Muscle layer of duodenum (tissue), 2 donors: ENCODE data around the gene TTLL13.

ENCODE experiments used
- H3K27ac ChIP-seq: one replicate; pipeline ENCODE4 v1.7.0; 2013; ENCODE audit warnings: mild to moderate bottlenecking, low read length
- H3K27me3 ChIP-seq: one replicate; pipeline ENCODE4 v1.7.0; 2013; ENCODE audit warnings: low read depth, mild to moderate bottlenecking, control low read depth, low read length
- H3K36me3 ChIP-seq, 2 donors: one replicate each; pipeline ENCODE4 v1.7.0; 2013; ENCODE audit warnings: low read length in 2 of 2, control low read depth in 1 of 2, mild to moderate bottlenecking in 1 of 2; ENCODE audit not compliant: insufficient read depth in 2 of 2, control insufficient read depth in 1 of 2
- H3K4me1 ChIP-seq, 2 donors: one replicate each; pipeline ENCODE4 v1.7.0; 2013; ENCODE audit warnings: low read length in 2 of 2, mild to moderate bottlenecking in 2 of 2, control low read depth in 1 of 2, moderate library complexity in 1 of 2; ENCODE audit not compliant: insufficient read depth in 2 of 2, control insufficient read depth in 1 of 2
- H3K4me3 ChIP-seq, 2 donors: one replicate each; pipeline ENCODE4 v1.7.0; 2013; ENCODE audit warnings: low read length in 2 of 2, low read depth in 1 of 2, mild to moderate bottlenecking in 1 of 2
- H3K9me3 ChIP-seq, 2 donors: one replicate each; pipeline ENCODE4 v1.7.0; 2013; ENCODE audit warnings: low read length in 2 of 2, control low read depth in 1 of 2, mild to moderate bottlenecking in 1 of 2; ENCODE audit not compliant: control insufficient read depth in 1 of 2
- donor health status: healthy.

Gene TTLL13

GRCh38 chr15:90230071-90230494, 19.3 kb upstream of the TTLL13 start:
- Histone ChIP-seq H3K4me1 (peaks cover 33 to 56% of the 10 kb centered on the region in 2 donors), H3K27me3 (no peaks in the 10 kb centered on the region), H3K4me3 (no peak overlapping the region), H3K36me3 (peaks cover 49 to 51% of the 10 kb centered on the region in 2 donors), H3K27ac (peak overlapping the region; percentile 51), H3K9me3 (no peaks in the 10 kb centered on the region)

GRCh38 chr15:90230610-90231009, 18.7 kb upstream of the TTLL13 start:
- H3K27ac ChIP-seq: peak overlapping the region; percentile 51
- H3K4me3 ChIP-seq: no peak overlapping the region
- H3K27me3 ChIP-seq: no peaks in the 10 kb centered on the region
- H3K36me3 ChIP-seq: peaks cover 44 to 46% of the 10 kb centered on the region in 2 donors
- no peaks in the 10 kb centered on the region for H3K9me3 ChIP-seq
- peaks cover 33 to 56% of the 10 kb centered on the region in 2 donors for H3K4me1 ChIP-seq

GRCh38 chr15:90231028-90232017, 18.0 kb upstream of the TTLL13 start:
- H3K36me3 ChIP-seq: peaks cover 39 to 44% of the 10 kb centered on the region in 2 donors
- H3K27me3 ChIP-seq: no peaks in the 10 kb centered on the region
- no peaks in the 10 kb centered on the region for H3K9me3 ChIP-seq
- peak overlapping the region; percentile 45 for H3K27ac ChIP-seq
- H3K4me1 ChIP-seq: peaks cover 33 to 56% of the 10 kb centered on the region in 2 donors
- H3K4me3 ChIP-seq: peak overlapping the region in 1 of 2 donors; percentile 13

GRCh38 chr15:90232196-90232595, 17.2 kb upstream of the TTLL13 start:
- Histone ChIP-seq H3K27me3 (no peaks in the 10 kb centered on the region), H3K9me3 (no peaks in the 10 kb centered on the region), H3K4me1 (peaks cover 33 to 56% of the 10 kb centered on the region in 2 donors), H3K4me3 (peak overlapping the region; percentile 33 to 77), H3K27ac (no peak overlapping the region), H3K36me3 (peaks cover 33 to 43% of the 10 kb centered on the region in 2 donors)

DNA sequence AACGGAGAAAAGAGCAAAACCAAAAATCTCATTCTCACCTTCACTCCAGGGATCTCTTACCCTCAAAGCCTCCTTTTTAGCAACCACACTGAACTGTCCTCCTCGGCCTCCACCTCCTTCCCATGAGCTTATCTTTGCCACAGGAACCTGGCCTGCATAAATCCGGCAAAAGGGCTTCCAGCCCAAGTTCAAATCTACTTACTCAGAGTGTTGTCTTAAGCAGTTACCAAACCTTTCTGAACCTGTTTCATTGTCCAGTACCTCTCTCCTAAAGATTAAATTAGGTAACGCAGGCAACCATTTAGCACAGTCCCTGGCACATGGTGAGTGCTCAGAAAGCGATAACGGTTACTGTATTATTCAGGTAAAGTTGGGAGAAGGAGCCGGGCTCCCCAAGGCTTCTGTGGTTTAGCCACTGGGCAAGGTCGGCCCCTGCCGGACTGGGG, 16.4 kb upstream of the TTLL13 start:
- peaks cover 27 to 35% of the 10 kb centered on the region in 2 donors for H3K36me3 ChIP-seq
- H3K4me1 ChIP-seq: peaks cover 33 to 53% of the 10 kb centered on the region in 2 donors

DNA sequence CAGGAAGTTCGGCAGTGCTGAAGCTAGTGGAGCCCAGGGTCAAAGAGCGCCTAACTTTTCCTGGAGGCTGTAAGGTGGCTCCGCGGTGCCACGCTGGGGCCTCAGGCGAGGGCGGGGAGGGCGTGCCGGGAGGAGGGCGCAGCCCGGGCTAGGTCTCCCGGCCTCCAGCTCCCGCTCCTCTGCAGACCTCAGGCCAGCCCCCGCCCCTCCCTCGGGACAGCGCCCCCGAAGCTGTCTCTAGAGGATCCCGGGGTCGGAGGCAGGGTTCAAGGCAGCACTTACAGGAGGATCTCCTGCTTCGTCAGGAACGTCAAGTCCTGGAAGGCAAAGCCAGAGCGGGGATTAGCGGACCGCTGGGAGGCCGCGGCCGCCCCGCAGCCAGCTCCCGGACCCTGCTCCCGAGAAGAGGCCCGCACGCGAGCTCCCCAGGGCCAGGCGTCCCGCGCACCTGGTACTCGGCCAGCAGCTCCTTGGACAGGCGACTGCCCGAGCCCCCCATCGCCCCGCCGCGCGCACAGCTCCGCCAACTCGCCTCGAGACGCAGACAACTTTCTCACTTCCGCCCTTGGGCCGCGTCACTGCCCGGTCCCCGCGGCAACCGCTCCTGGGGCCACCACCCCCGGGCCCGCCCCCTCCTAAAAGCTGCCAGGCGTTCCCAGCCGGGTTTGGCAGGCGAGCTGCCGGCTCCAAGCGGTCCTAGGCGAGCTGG, 15.8 kb upstream of the TTLL13 start, which contains the start of gene CIB1:
Gene CIB1, minus strand, starts transcription at position 555 of the 709 bp plus-strand sequence. Its CDS starts 56 bp downstream, at position 499.
- H3K27ac ChIP-seq: peak within 1 kb of the TSS; percentile 79
- H3K4me1 ChIP-seq: peaks cover 33 to 47% of the 10 kb centered on the region in 2 donors
- H3K4me3 ChIP-seq: peak within 1 kb of the TSS; percentile 77 to 87
- H3K36me3 ChIP-seq: peaks cover 26 to 34% of the 10 kb centered on the region in 2 donors
- no peaks in the 10 kb centered on the region for H3K27me3 ChIP-seq
- H3K9me3 ChIP-seq: no peaks in the 10 kb centered on the region

More for the DNA sequence above, 16.4 kb upstream of the TTLL13 start:
- Histone ChIP-seq H3K9me3 (no peaks in the 10 kb centered on the region), H3K27ac (peak overlapping the region; percentile 79), H3K27me3 (no peaks in the 10 kb centered on the region), H3K4me3 (peak overlapping the region; percentile 77 to 87)

DNA sequence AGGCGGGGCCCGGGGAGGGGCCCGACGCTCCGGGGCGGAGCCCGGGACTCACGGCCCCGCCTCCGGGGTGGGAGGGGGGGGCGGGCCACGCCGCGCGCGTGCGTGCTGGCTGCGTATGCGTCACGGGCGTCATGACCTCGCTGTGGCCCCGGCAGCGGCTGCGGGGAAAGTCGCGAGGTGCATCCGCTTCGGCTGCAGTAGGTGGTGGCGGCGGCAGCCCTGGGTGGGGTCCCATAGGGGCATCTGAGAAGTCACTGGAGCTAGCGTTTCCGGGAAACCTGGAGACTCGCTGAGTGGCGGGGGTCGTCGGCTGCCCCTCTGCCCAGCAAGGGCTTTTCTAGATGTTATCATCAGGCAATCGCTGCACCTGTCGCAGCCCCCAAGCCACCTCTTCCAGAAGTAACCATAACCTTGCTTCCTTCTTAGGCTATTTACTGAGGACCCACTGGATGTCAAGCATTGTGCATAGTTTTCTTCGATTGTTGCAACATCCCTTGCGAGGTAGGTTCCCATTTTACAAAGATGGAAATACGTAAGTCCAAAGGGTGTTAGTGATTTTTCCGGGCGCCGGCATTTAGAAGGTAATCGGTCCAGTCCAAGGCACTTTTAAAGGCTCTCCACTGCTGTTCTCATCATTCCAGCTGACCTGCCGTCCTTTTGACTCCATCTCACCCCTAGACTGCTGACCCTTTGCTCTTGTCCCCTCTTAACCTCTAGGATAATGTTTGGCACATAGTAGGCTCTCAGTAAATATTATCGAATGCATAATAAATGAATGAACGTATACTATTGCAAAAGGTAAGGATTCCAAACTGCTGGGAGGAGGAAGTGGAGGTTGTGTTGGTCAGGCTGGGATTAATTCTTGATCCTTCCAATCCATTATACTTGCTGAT, 15.0 kb upstream of the TTLL13 start, which contains the start of gene GDPGP1:
Gene GDPGP1, plus strand, starts transcription at position 114 of the 893 bp plus-strand sequence. CDS start 6,700 bp downstream, outside the sequence.
- H3K27ac ChIP-seq: peak within 1 kb of the TSS; percentile 79
- peaks cover 22 to 30% of the 10 kb centered on the region in 2 donors for H3K36me3 ChIP-seq
- no peaks in the 10 kb centered on the region for H3K9me3 ChIP-seq
- H3K4me3 ChIP-seq: peak within 1 kb of the TSS; percentile 77 to 87
- H3K27me3 ChIP-seq: no peaks in the 10 kb centered on the region
- peaks cover 33 to 41% of the 10 kb centered on the region in 2 donors for H3K4me1 ChIP-seq

- Histone ChIP-seq H3K27me3 (no peaks in the 10 kb centered on the region), H3K9me3 (no peaks in the 10 kb centered on the region), H3K27ac (no peak overlapping the region), H3K4me1 (peaks cover 5 to 7% of the 10 kb centered on the region in 2 donors), H3K4me3 (no peak overlapping the region), H3K36me3 (peaks cover 7 to 29% of the 10 kb centered on the region in 2 donors)
Measured at GRCh38 chr15:90239371-90239770, 10.0 kb upstream of the TTLL13 start.

- Histone ChIP-seq H3K4me1 (no peaks in the 10 kb centered on the region), H3K4me3 (no peak overlapping the region), H3K9me3 (no peaks in the 10 kb centered on the region), H3K27me3 (no peaks in the 10 kb centered on the region), H3K27ac (no peak overlapping the region), H3K36me3 (peaks cover 7 to 29% of the 10 kb centered on the region in 2 donors)
Measured at GRCh38 chr15:90240856-90241255, 8.5 kb upstream of the TTLL13 start.
